ENCODE measurements around the gene ASIC5. TPM values are rescaled to one million over a fixed set of nuclear protein-coding genes. Genes with fewer than 3 reads are reported as not detected.

The ASIC5 gene
- total RNA-seq, 4 donors from 2014 or later, result not detected

DNA sequence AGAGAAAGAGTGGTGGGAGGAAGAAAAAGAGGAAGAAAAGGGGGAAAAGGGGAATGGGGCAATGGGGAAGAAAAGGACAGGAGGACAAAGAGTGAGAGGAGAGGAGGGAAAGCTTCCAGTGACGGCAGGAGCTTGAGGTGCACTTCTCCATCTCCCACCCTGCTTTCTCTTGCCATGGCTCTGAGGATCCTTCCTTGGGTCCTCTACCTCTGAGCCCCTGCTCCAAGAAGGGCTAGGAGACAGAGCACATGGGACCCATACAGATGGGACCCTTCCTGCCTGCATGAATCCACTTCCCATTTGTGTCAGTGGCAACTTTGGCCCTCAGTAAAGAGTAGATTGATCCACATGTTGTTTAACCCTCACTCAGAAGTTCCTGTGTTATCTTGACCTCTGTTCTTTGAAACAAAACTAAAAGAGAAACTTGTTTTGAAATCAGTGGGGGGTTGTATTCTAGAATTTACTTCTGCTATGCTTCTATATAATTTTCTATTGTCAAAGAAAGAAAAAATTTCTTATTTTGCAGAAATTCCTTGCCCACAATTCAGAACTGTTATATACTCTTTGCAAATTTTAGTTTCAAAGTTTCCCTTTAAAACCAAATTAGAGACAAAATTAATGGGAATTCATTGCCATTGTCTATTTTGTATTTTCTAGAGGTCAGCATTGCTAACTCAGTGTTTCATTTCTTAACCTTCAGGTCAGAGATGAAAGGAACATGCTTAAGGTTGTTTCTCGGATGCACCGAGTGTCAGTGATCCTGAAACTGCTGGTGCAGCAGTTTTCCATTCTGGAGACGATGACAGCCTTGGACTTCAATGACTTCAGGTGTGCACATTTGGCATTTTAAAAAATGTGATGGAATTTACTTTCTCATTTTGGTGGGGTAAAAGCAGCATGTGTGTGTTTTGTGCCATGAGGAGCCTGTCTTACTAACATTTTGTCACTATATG is 42.4 kb upstream of the ASIC5 start:
- TF ChIP-seq POLR2A (IDR thresholded peaks at IDR 0.05) (no peak), CTCF (IDR thresholded peaks at IDR 0.05) (no peak)
- peaks cover 0 to 9% (median 0%) of the 10 kb centered on the region in 3 donors for H3K4me1 ChIP-seq
- no peaks in the 10 kb centered on the region for H3K36me3 ChIP-seq
- WGBS, 2 donors, result 80 to 92% methylated on average over 4 of the region's 4 CpGs
- no peaks in the 10 kb centered on the region for H3K9me3 ChIP-seq
- DNase-seq, result no peak
- no peak overlapping the region for H3K27ac ChIP-seq
- H3K27me3 ChIP-seq, result no peaks in the 10 kb centered on the region
- no peak overlapping the region for H3K4me3 ChIP-seq
- intact Hi-C loops (cut with DNase I), result no loop called here

DNA sequence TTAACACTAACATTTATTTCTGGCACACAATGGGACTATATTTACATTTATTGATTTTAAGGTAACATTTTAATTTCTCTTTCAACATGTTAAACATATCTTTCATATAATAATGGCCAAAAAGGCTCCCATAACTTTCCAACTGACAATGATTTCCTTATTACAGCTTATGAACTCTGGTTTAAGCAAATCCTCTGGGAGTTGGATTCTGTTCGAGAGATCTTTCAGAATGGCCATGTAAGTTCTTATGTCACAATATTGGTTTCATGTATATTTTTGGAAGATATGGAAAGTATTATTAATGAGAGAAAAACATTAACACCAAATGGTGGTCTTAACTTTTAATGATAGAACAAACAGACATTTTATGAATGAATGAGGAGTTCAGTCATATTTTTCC is 41.5 kb upstream of the ASIC5 start:
- intact Hi-C loops (cut with DNase I), result no loop called here
- Histone ChIP-seq H3K9me3 (no peaks in the 10 kb centered on the region), H3K27ac (no peak overlapping the region), H3K4me3 (no peak overlapping the region), H3K4me1 (peaks cover 0 to 9% (median 0%) of the 10 kb centered on the region in 3 donors), H3K27me3 (no peaks in the 10 kb centered on the region), H3K36me3 (no peaks in the 10 kb centered on the region)
- no peak for TF ChIP-seq POLR2A (IDR thresholded peaks at IDR 0.05)
- TF ChIP-seq CTCF (IDR thresholded peaks at IDR 0.05), result no peak
- 70 to 89% methylated on average over 1 of the region's 1 CpG for WGBS, 2 donors
- no peak for DNase-seq

- Histone ChIP-seq H3K4me1 (peaks cover 0 to 9% (median 0%) of the 10 kb centered on the region in 3 donors), H3K36me3 (no peaks in the 10 kb centered on the region), H3K4me3 (no peak overlapping the region), H3K27ac (no peak overlapping the region), H3K27me3 (no peaks in the 10 kb centered on the region), H3K9me3 (no peaks in the 10 kb centered on the region)
- TF ChIP-seq POLR2A (IDR thresholded peaks at IDR 0.05) (no peak), CTCF (IDR thresholded peaks at IDR 0.05) (no peak)
- intact Hi-C loops (cut with DNase I), result no loop called here
- no peak for DNase-seq
- 25 to 35% methylated on average over 6 of the region's 6 CpGs for WGBS, 2 donors
Observed at GRCh38 chr4:155906554-155907247, 40.6 kb upstream of the ASIC5 start.

- Histone ChIP-seq H3K27ac (no peak overlapping the region), H3K27me3 (no peaks in the 10 kb centered on the region), H3K4me3 (no peak overlapping the region), H3K36me3 (no peaks in the 10 kb centered on the region), H3K9me3 (no peaks in the 10 kb centered on the region), H3K4me1 (peaks cover 0 to 22% (median 0%) of the 10 kb centered on the region in 3 donors)
- intact Hi-C loops (cut with DNase I), result no loop called here
- no peak for DNase-seq
- TF ChIP-seq CTCF (IDR thresholded peaks at IDR 0.05), result no peak
- no peak for TF ChIP-seq POLR2A (IDR thresholded peaks at IDR 0.05)
- 42 to 52% methylated on average over 3 of the region's 3 CpGs for WGBS, 2 donors
Observed at GRCh38 chr4:155904331-155904730, 38.3 kb upstream of the ASIC5 start.

- DNase-seq, result no peak
- Histone ChIP-seq H3K27ac (no peak within 1 kb of the TSS), H3K27me3 (no peaks in the 10 kb centered on the region), H3K9me3 (no peaks in the 10 kb centered on the region), H3K4me1 (peaks cover 0 to 22% (median 0%) of the 10 kb centered on the region in 3 donors), H3K36me3 (no peaks in the 10 kb centered on the region), H3K4me3 (no peak within 1 kb of the TSS)
- WGBS, 2 donors, result 42 to 47% methylated on average over 1 of the region's 1 CpG
- TF ChIP-seq CTCF (IDR thresholded peaks at IDR 0.05) (no peak), POLR2A (IDR thresholded peaks at IDR 0.05) (no peak)
- intact Hi-C loops (cut with DNase I), result no loop called here
Observed at GRCh38 chr4:155903453-155903852, 37.4 kb upstream of the ASIC5 start, which contains the start of gene TDO2. TDO2 (plus strand) TSS chr4:155903696; CDS start chr4:155903759, 63 bp downstream.

Data from esophagus squamous epithelium (tissue), 5 donors.